ENCODE data around the gene SPACA7.

GRCh38 chr13:112455476-112456059 is 79.4 kb downstream of the SPACA7 start:
- TF ChIP-seq CTCF (IDR thresholded peaks at IDR 0.05): no peak
- no peak for TF ChIP-seq POLR2A (IDR thresholded peaks at IDR 0.05)
